ENCODE data around the gene RNU1-2. TPM values are rescaled to one million over a fixed set of nuclear protein-coding genes. Genes with fewer than 3 reads are reported as not detected.
A peak's percentile ranks its signal among the peaks of the same experiment; 100 is the strongest.
"Not testable (repeated sequence)": the region's sequence is repeated elsewhere in the genome, so short reads cannot be mapped to it uniquely, and the experiment has no call there.

Gene RNU1-2
- total RNA-seq, 2 donors from 2014 or later = 2,483 to 3,611 TPM

DNA sequence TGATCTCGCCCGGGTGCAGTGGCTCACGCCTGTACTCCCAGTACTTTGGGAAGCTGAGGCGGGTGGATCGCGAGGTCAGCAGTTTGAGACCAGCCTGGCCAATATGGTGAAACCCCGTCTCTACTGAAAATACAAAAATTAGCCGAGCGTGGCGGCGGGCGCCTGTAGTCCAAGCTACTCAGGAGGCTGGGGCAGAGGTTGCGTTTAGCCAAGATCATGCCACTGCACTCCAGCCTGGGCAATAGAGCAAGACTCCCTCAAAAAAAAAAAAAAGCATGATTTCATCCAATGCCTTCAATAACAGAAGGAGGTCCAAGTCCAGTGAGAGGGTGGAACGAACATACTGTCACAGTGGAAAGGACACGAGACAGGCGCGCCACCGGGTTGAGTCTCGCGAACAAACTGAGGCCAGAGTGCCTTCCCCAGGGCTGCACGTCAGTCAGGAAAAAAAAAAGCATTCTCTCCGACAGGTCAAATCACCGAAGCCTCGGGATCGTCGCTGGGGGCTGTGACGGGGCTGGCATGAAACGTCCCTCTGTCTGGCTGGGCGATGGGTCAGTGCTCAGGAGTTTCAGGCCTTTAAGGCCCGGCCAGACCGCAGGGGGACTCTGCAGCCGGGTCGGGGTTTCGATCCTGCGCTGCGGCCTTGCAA is 17.5 kb downstream of the RNU1-2 start:
- no peaks in the 10 kb centered on the region for H3K36me3 ChIP-seq (ENCODE audit: control insufficient read depth, insufficient read depth, low read length)
- peak overlapping the region; percentile 61 for H3K4me3 Mint-ChIP-seq
- H3K4me1 Mint-ChIP-seq = peaks cover 7% of the 10 kb centered on the region
- no peaks in the 10 kb centered on the region for H3K27me3 Mint-ChIP-seq (ENCODE audit: insufficient read depth)
- WGBS, 2 experiments (ENCODE audit: insufficient coverage in 1 of 2, insufficient read length in 1 of 2) = 51 to 53% methylated on average over 36 of the region's 36 CpGs
- peak overlapping the region; percentile 82 for H3K4me3 ChIP-seq (ENCODE audit: low read length)
- no peaks in the 10 kb centered on the region for H3K4me1 ChIP-seq (ENCODE audit: control insufficient read depth, insufficient read depth, low read length)
- H3K27ac ChIP-seq (ENCODE audit: low read depth, low read length) = peak overlapping the region; percentile 61
- peak overlapping the region; percentile 24 for H3K9ac ChIP-seq (ENCODE audit: extremely low read depth, low read length, poor library complexity, severe bottlenecking)
- no peaks in the 10 kb centered on the region for H3K27me3 ChIP-seq (ENCODE audit: control insufficient read depth, insufficient read depth, low read length, poor library complexity, severe bottlenecking)
- peak; percentile 37 for DNase-seq
- TF ChIP-seq, protein P1, sequence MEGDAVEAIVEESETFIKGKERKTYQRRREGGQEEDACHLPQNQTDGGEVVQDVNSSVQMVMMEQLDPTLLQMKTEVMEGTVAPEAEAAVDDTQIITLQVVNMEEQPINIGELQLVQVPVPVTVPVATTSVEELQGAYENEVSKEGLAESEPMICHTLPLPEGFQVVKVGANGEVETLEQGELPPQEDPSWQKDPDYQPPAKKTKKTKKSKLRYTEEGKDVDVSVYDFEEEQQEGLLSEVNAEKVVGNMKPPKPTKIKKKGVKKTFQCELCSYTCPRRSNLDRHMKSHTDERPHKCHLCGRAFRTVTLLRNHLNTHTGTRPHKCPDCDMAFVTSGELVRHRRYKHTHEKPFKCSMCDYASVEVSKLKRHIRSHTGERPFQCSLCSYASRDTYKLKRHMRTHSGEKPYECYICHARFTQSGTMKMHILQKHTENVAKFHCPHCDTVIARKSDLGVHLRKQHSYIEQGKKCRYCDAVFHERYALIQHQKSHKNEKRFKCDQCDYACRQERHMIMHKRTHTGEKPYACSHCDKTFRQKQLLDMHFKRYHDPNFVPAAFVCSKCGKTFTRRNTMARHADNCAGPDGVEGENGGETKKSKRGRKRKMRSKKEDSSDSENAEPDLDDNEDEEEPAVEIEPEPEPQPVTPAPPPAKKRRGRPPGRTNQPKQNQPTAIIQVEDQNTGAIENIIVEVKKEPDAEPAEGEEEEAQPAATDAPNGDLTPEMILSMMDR (conservative IDR thresholded peaks at IDR 0.05) = no peak
- no peaks in the 10 kb centered on the region for H3K9me3 Mint-ChIP-seq
- no peaks in the 10 kb centered on the region for H3K36me3 Mint-ChIP-seq (ENCODE audit: low read depth)
- no peaks in the 10 kb centered on the region for H3K9me3 ChIP-seq (ENCODE audit: control insufficient read depth, low read length)
- H3K27ac Mint-ChIP-seq = peak overlapping the region; percentile 82

DNA sequence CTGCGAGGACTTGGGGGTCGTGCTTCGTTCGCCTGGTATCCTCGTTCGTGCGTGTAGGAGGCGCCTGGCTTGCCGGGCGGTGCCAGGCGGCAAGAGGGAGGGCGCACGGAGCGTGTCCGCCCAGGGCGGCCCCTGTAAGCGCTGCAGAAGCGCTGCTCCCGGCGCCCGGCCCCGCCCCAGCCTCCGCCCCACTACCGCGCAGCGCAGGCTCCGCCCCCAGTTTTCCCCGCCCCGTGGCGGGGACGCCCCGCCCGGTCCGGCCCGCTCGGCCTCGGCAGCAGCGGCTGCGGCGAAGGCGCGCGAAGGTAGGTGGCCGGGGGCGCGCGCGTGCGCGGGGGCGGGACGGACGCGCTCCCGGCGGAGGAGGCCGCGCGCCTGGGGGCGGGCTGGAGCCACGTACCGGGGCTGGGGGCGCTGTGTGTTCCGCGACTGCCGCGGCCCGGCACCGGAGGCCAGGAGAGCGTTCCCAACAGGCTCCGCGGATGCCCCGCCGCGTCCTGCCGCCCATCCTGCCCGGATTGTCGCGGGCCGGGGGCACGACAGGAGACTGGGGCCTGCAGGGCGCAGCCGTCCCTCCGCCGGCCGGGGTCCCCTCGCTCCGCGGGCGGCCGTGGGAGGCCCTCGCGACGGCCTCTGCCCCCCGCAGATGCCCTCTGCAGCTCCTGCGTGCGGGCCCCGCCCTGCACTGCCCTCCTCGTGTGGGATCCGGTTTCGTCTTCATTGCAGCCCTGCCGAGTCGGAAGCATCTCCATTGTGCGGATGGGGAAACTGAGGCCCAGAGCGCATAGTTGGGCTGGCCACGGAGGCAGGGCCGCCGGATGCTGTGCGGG is 18.3 kb downstream of the RNU1-2 start:
- Histone ChIP-seq H3K36me3 (ENCODE audit: control insufficient read depth, insufficient read depth, low read length) (no peaks in the 10 kb centered on the region), H3K4me1 (ENCODE audit: control insufficient read depth, insufficient read depth, low read length) (no peaks in the 10 kb centered on the region), H3K9me3 (ENCODE audit: control insufficient read depth, low read length) (no peaks in the 10 kb centered on the region), H3K27me3 (ENCODE audit: control insufficient read depth, insufficient read depth, low read length, poor library complexity, severe bottlenecking) (no peaks in the 10 kb centered on the region), H3K27ac (ENCODE audit: low read depth, low read length) (peak overlapping the region; percentile 61), H3K9ac (ENCODE audit: extremely low read depth, low read length, poor library complexity, severe bottlenecking) (peak overlapping the region; percentile 38), H3K4me3 (ENCODE audit: low read length) (peak overlapping the region; percentile 82)
- peak overlapping the region; percentile 66 for H3K4me3 Mint-ChIP-seq
- H3K27me3 Mint-ChIP-seq (ENCODE audit: insufficient read depth) = no peaks in the 10 kb centered on the region
- WGBS, 2 experiments (ENCODE audit: insufficient coverage in 1 of 2, insufficient read length in 1 of 2) = 1 to 2% methylated on average over 51 to 109 of the region's 109 CpGs
- TF ChIP-seq, protein P1 (conservative IDR thresholded peaks at IDR 0.05) = no peak
- H3K27ac Mint-ChIP-seq = peak overlapping the region; percentile 82
- no peaks in the 10 kb centered on the region for H3K36me3 Mint-ChIP-seq (ENCODE audit: low read depth)
- H3K4me1 Mint-ChIP-seq = peaks cover 7% of the 10 kb centered on the region
- no peaks in the 10 kb centered on the region for H3K9me3 Mint-ChIP-seq
- peak; percentile 97 for DNase-seq

DNA sequence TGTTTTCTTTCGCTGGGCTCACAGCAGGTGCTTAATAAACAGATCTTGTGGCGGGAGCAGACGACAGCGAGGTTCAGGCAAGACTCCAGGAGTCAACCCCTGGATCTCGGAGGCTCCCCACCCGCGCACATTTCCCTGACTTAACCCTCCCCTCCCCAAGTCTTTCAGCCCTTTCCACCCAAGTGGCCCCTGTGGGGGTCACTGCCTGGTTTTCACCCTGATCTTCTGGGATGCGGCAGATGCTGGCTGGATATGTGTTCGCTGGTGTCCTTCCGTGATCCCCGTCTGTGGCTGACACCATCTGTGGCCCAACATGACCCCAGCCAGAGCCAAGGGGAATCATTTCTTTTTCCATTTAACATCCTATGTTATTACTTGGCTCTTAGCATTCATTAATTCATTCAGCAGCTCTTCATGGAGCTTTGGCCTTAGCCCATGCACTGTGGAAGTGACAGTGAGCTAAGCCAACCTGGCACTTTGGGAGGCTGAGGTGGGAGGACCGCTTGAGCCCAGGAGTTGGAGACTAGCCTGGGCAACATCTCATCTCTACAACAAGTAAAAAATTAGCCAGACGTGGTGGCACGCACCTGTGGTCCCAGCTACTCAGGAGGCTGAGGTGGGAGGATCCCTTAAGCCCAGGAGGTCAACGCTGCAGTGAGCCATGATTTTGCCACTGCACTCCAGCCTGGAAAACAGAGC is 19.3 kb downstream of the RNU1-2 start:
- H3K9ac ChIP-seq (ENCODE audit: extremely low read depth, low read length, poor library complexity, severe bottlenecking); H3K27me3 ChIP-seq (ENCODE audit: control insufficient read depth, insufficient read depth, low read length, poor library complexity, severe bottlenecking); H3K9me3 Mint-ChIP-seq; H3K36me3 Mint-ChIP-seq (ENCODE audit: low read depth); H3K27me3 Mint-ChIP-seq (ENCODE audit: insufficient read depth); H3K4me1 ChIP-seq (ENCODE audit: control insufficient read depth, insufficient read depth, low read length); H3K9me3 ChIP-seq (ENCODE audit: control insufficient read depth, low read length); H3K27ac ChIP-seq (ENCODE audit: low read depth, low read length); H3K36me3 ChIP-seq (ENCODE audit: control insufficient read depth, insufficient read depth, low read length); H3K4me1 Mint-ChIP-seq: not testable (repeated sequence)
- Mint-ChIP-seq H3K4me3 (peak overlapping the region; percentile 66), H3K27ac (peak overlapping the region; percentile 64)
- peak; percentile 51 for DNase-seq
- 61 to 73% methylated on average over 12 to 15 of the region's 15 CpGs for WGBS, 2 experiments (ENCODE audit: insufficient coverage in 1 of 2, insufficient read length in 1 of 2)
- H3K4me3 ChIP-seq (ENCODE audit: low read length) = peak overlapping the region; percentile 78
